NB4 (cell line): ENCODE measurements around the gene MBD4.

Source experiments
- DNase-seq: peaks from one replicate; pipeline ENCODE4 v3.0.0; 2010; ENCODE audit warnings: low read depth
- H3K4me3 ChIP-seq: one replicate; pipeline ENCODE4 v1.5.1; 2011; ENCODE audit warnings: mild to moderate bottlenecking, low read depth, low read length, moderate library complexity
- MYC ChIP-seq: IDR thresholded peaks from 2 replicates; pipeline ENCODE4 v1.6.1; 2011; ENCODE audit warnings: low read depth, low read length
- POLR2A ChIP-seq: IDR thresholded peaks from 2 replicates; pipeline ENCODE4 v1.6.1; 2011; ENCODE audit warnings: mild to moderate bottlenecking; ENCODE audit not compliant: insufficient read length; ENCODE audit errors: extremely low read depth
- TF ChIP-seq, protein P1 (sequence below): IDR thresholded peaks from 2 replicates; pipeline ENCODE4 v1.6.1; 2011; ENCODE audit warnings: low read depth, low read length
- TF ChIP-seq, protein P2 (sequence below): IDR thresholded peaks from one replicate; pipeline ENCODE4 v1.5.1; 2012; ENCODE audit warnings: low read depth, low read length

MBD4 gene

DNA sequence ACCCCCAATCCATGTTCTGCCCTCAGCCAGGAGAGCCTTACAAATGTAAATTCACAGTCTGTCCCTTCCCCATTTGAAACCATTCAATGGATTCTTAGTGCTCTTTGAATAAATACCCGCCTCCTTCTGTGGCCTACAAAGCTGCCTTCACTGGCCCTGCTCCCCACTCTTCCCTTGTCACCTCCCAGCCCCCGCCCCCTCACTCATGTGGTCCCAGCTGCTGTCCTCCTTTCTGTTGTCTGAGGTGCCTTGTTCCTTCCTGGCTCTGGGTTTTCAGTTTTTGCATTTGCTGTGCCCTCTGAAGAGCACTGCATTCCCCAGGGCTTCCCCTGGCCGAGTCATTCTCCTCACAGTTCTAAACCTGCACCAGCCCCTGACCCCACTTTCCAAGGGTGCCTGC lies 14.5 kb downstream of the MBD4 start:
- TF ChIP-seq MYC: no peak
- TF ChIP-seq, protein P1, sequence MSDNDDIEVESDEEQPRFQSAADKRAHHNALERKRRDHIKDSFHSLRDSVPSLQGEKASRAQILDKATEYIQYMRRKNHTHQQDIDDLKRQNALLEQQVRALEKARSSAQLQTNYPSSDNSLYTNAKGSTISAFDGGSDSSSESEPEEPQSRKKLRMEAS: no peak
- TF ChIP-seq POLR2A: no peak
- TF ChIP-seq, protein P2, sequence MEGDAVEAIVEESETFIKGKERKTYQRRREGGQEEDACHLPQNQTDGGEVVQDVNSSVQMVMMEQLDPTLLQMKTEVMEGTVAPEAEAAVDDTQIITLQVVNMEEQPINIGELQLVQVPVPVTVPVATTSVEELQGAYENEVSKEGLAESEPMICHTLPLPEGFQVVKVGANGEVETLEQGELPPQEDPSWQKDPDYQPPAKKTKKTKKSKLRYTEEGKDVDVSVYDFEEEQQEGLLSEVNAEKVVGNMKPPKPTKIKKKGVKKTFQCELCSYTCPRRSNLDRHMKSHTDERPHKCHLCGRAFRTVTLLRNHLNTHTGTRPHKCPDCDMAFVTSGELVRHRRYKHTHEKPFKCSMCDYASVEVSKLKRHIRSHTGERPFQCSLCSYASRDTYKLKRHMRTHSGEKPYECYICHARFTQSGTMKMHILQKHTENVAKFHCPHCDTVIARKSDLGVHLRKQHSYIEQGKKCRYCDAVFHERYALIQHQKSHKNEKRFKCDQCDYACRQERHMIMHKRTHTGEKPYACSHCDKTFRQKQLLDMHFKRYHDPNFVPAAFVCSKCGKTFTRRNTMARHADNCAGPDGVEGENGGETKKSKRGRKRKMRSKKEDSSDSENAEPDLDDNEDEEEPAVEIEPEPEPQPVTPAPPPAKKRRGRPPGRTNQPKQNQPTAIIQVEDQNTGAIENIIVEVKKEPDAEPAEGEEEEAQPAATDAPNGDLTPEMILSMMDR: no peak
- DNase-seq: peak; percentile 49
- H3K4me3 ChIP-seq: no peak overlapping the region

DNA sequence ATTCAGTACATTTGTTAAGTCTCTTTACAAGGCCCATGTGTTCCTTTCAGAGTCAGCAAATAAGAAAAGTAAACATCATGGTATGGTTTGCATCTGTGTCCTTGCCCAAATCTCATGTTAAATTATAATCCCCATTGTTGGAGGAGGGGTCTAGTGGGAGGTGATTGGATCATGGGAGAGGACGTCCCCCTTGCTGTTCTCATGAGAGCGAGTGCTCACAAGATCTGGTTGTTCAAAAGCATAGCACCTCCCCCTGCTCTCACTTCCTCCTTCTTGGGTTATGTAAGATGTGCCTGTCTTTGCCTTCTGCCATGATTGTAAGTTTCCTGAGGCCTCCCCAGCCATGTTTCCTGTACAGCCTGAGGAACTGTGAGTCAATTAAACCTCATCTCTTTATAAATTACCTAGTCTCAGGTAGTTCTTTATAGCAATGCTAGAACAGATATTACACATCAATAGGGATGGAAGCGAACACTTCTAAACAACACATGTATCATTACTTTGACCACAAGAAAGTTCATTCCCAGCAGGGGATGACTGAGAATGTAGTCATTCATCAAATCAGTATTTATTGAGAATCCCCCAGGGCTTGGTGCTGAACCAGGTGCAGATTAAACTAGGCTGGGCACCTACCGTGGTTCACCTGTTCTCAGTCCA lies 15.4 kb downstream of the MBD4 start:
- TF ChIP-seq, protein P2: no peak
- no peak for TF ChIP-seq POLR2A
- TF ChIP-seq MYC: no peak
- TF ChIP-seq, protein P1: no peak
- peak; percentile 89 for DNase-seq
- no peak overlapping the region for H3K4me3 ChIP-seq

DNA sequence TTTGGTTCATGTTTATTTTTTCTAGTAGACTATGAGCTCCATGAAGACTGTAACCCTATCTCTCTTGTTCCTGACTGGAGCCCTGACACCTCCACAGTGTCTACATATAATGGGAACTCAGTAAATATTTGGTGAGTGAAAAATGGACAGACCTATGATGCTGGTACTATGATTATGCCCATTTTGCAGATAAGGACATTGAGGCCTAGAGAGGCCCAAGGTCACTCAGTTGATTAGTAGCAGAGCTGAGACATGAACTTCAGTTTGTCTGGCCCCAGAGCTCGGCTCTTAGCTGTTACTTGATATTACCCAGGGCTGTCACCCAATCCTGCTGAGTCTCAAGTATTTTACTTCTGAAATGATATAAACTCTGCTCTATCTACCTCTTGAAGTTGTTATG lies 16.9 kb downstream of the MBD4 start:
- DNase-seq: no peak
- no peak overlapping the region for H3K4me3 ChIP-seq
- TF ChIP-seq POLR2A (no peak), MYC (no peak)
- TF ChIP-seq, protein P2: no peak
- TF ChIP-seq, protein P1: no peak

DNA sequence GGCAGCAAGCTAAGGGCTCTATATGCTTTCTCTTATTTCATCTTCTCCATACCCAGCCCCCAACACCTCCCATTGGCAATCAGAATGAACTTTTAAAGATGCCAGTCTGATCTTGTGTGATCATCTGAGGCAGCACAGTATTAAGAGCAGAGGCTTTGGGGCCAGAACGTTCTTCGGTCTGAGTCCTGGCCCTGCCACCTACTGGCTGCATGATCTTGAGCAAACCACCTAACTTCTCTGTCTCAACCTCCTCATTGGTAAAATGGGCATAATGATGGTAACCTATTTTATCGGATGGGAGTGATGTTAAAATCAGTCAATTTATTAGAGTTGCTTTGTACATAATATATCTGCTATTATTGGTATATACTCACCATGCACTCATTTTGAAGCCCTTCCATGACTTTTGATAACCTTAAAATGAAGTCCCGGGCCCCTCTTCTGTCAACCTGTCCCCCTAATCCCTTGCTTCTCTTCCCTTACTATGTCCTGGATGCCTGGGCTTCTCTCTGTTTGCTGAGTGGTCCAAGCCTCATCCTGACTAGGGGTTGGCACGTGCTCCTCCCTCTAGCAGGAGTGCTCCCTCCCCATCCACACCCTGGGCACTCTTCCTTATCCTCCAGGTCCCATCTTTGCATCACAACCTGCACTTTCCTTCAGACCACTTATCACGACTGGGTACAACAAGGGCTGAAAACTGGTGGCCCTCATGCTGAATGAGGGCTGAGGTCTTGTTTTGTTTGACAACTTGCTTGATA lies 17.6 kb downstream of the MBD4 start:
- no peak for TF ChIP-seq POLR2A
- no peak for TF ChIP-seq MYC
- TF ChIP-seq, protein P1: no peak
- TF ChIP-seq, protein P2: no peak
- DNase-seq: no peak
- H3K4me3 ChIP-seq: no peak overlapping the region

DNA sequence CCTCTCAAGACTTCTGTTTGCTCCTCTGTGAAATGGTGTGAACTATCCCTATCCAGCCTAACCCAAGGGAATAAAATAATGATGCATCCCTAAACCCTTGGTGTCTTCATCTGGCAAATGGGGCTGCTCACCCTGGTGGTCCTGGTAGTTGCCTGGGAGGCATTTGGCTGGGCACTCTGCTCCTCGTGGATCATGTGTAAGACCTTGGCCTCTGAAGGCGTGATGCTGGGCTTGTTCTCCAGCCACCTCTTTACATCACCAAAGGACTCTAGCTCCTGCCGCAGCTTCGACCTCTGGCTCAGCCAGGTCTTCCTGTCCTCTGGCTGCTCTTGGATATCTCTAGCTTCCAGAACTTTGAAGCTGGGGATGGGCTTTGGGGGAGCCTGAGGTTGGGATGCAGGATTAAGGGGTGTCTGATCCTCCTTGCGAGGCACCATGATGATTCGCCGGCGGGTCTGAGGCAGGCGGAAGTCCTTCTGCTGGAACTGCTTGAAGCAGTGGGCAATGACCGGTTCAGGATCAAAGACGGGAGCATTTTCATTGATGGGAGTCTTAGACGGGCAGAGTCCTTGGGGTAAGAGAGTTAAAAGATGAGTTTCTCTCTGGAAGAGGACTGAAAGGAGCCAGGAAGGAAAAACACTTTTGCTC lies 18.4 kb downstream of the MBD4 start:
- no peak overlapping the region for H3K4me3 ChIP-seq
- DNase-seq: no peak
- TF ChIP-seq MYC (no peak), POLR2A (no peak)
- TF ChIP-seq, protein P2: no peak
- TF ChIP-seq, protein P1: no peak
